ENCODE results near the gene SEC24A. TPM values are rescaled to one million over a fixed set of nuclear protein-coding genes. Genes with fewer than 3 reads are reported as not detected.
"Not testable (repeated sequence)": the region's sequence is repeated elsewhere in the genome, so short reads cannot be mapped to it uniquely, and the experiment has no call there.

Gene SEC24A
- total and polyA plus RNA-seq, 4 donors = 10.1 to 46.6 (median 18.8) TPM

DNA sequence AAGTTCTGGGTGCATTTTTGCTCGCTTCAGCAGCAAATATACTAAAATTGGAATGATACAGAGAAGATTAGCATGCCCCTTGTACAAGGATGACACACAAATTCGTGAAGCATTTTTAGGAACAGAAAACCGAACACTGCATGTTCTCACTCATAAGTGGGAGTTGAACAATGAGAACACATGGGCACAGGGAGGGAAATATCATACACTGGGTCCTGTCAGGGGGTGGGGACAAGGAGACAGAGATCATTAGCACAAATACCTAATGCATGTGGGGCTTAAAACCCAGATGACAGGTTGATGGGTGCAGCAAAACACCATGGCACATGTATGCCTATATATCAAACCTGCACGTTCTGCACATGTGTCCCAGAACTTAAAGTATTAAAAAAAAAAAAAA is 66.9 kb downstream of the SEC24A start:
- not testable (repeated sequence) for H3K9me3 ChIP-seq (ENCODE audit: control insufficient read depth in 4 of 4, low read length in 3 of 4); H3K4me1 ChIP-seq (ENCODE audit: control insufficient read depth in 4 of 4, insufficient read depth in 4 of 4, low read length in 3 of 4); H3K9ac ChIP-seq (ENCODE audit: low read depth in 1 of 2, low read length in 2 of 2); H3K4me3 ChIP-seq (ENCODE audit: low read depth in 1 of 3, low read length in 3 of 3); H3K27ac ChIP-seq (ENCODE audit: low read depth in 1 of 2, low read length in 2 of 2); H3K27me3 ChIP-seq (ENCODE audit: control insufficient read depth in 4 of 4, insufficient read depth in 4 of 4, low read length in 3 of 4); DNase-seq (ENCODE audit: low spot score)
- peaks cover 3 to 65% (median 46%) of the 10 kb centered on the region in 4 donors for H3K36me3 ChIP-seq (ENCODE audit: control insufficient read depth in 4 of 4, insufficient read depth in 3 of 4, low read depth in 1 of 4, low read length in 3 of 4)
- 94% methylated on average over 4 of the region's 4 CpGs for WGBS

DNA sequence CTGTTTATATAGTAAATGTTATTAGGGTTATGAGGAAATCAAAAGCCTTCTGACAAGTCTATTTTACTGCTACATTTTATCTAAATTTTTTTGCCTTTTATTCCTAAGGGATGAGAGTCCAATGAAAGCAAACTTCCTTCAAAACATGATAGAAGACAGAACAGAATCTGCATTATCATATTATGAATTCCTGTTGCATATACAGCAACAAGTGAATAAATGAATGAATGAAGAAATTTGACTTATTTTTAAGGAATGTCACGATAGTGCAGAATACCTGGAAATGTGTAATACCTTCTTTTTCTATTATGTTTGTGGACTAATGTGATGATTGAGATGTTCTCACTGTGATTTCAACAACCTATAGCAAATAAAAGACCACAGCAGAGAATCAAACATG is 76.3 kb downstream of the SEC24A start:
- Histone ChIP-seq H3K4me1 (ENCODE audit: control insufficient read depth in 4 of 4, insufficient read depth in 4 of 4, low read length in 3 of 4) (no peaks in the 10 kb centered on the region), H3K4me3 (ENCODE audit: low read depth in 1 of 3, low read length in 3 of 3) (no peak overlapping the region), H3K27ac (ENCODE audit: low read depth in 1 of 2, low read length in 2 of 2) (no peak overlapping the region), H3K36me3 (ENCODE audit: control insufficient read depth in 4 of 4, insufficient read depth in 3 of 4, low read depth in 1 of 4, low read length in 3 of 4) (peaks cover 10 to 45% (median 38%) of the 10 kb centered on the region in 4 donors), H3K27me3 (ENCODE audit: control insufficient read depth in 4 of 4, insufficient read depth in 4 of 4, low read length in 3 of 4) (no peaks in the 10 kb centered on the region), H3K9me3 (ENCODE audit: control insufficient read depth in 4 of 4, low read length in 3 of 4) (no peaks in the 10 kb centered on the region), H3K9ac (ENCODE audit: low read depth in 1 of 2, low read length in 2 of 2) (no peak overlapping the region)
- TF ChIP-seq NR2F2 (IDR thresholded peaks at IDR 0.05) = no peak
- TF ChIP-seq FOXA2 (IDR thresholded peaks at IDR 0.05) = no peak
- TF ChIP-seq CTCF (IDR thresholded peaks at IDR 0.05; ENCODE audit: low read depth, low read length, missing input control) = no peak
- TF ChIP-seq JUND (IDR thresholded peaks at IDR 0.05) = no peak
- TF ChIP-seq RXRA (IDR thresholded peaks at IDR 0.05) = no peak
- no peak for TF ChIP-seq MAX (IDR thresholded peaks at IDR 0.05)
- no peak for TF ChIP-seq TAF1 (conservative IDR thresholded peaks at IDR 0.05)
- no peak for TF ChIP-seq SP1 (IDR thresholded peaks at IDR 0.05)
- no peak for TF ChIP-seq GABPA (IDR thresholded peaks at IDR 0.05 in 1 of 2, conservative IDR thresholded peaks at IDR 0.05 in 1 of 2)
- no peak for TF ChIP-seq EGR1 (IDR thresholded peaks at IDR 0.05; ENCODE audit: low read depth in 2 of 2)
- TF ChIP-seq FOXA1 (IDR thresholded peaks at IDR 0.05) = no peak
- TF ChIP-seq, protein P1, sequence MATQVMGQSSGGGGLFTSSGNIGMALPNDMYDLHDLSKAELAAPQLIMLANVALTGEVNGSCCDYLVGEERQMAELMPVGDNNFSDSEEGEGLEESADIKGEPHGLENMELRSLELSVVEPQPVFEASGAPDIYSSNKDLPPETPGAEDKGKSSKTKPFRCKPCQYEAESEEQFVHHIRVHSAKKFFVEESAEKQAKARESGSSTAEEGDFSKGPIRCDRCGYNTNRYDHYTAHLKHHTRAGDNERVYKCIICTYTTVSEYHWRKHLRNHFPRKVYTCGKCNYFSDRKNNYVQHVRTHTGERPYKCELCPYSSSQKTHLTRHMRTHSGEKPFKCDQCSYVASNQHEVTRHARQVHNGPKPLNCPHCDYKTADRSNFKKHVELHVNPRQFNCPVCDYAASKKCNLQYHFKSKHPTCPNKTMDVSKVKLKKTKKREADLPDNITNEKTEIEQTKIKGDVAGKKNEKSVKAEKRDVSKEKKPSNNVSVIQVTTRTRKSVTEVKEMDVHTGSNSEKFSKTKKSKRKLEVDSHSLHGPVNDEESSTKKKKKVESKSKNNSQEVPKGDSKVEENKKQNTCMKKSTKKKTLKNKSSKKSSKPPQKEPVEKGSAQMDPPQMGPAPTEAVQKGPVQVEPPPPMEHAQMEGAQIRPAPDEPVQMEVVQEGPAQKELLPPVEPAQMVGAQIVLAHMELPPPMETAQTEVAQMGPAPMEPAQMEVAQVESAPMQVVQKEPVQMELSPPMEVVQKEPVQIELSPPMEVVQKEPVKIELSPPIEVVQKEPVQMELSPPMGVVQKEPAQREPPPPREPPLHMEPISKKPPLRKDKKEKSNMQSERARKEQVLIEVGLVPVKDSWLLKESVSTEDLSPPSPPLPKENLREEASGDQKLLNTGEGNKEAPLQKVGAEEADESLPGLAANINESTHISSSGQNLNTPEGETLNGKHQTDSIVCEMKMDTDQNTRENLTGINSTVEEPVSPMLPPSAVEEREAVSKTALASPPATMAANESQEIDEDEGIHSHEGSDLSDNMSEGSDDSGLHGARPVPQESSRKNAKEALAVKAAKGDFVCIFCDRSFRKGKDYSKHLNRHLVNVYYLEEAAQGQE (IDR thresholded peaks at IDR 0.05) = no peak
- TF ChIP-seq ZBTB33 (IDR thresholded peaks at IDR 0.05) = no peak
- TF ChIP-seq HNF4G (IDR thresholded peaks at IDR 0.05) = no peak
- TF ChIP-seq HNF4A (conservative IDR thresholded peaks at IDR 0.05) = no peak
- WGBS = 96% methylated on average over 1 of the region's 1 CpG
- no peak for DNase-seq (ENCODE audit: low spot score)
